DOHH2 (cell line): ENCODE data around the gene PLAGL1.

Experiments used
- EZH2phosphoT487 ChIP-seq: fragments of 200-600 bp; sonication (generic); IDR thresholded peaks from 2 replicates; pipeline ENCODE4 v1.6.1; 2017; ENCODE audit warnings: borderline replicate concordance, mild to moderate bottlenecking, antibody characterized with exemption, low read length, moderate library complexity, mixed read lengths
- TF ChIP-seq, protein P1 (sequence below): fragments of 200-600 bp; sonication (generic); IDR thresholded peaks from one replicate; pipeline ENCODE4 v1.5.1; 2014; ENCODE audit warnings: antibody characterized with exemption, mild to moderate bottlenecking, low read depth, low read length; ENCODE audit not compliant: poor library complexity, severe bottlenecking

DNA sequence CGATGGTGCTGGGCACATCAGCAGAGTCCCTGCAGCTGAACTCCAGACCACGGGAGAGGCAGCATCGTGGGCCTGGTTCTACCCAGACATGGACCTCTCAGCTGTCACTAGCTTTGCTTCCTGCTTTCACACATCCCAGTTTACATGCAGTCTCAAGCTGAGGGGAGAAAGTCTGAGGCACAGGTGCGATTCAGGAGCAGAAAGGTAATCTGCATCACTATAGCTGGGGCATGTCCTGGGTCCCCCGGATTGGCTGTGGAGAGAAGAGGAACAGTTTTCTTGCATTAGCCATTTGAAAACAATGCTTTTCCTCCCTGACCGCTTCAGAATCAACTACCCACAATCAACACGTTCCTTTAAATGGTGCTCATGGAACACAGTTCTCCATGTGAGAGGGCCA is 59.9 kb downstream of the PLAGL1 start:
- TF ChIP-seq, protein P1, sequence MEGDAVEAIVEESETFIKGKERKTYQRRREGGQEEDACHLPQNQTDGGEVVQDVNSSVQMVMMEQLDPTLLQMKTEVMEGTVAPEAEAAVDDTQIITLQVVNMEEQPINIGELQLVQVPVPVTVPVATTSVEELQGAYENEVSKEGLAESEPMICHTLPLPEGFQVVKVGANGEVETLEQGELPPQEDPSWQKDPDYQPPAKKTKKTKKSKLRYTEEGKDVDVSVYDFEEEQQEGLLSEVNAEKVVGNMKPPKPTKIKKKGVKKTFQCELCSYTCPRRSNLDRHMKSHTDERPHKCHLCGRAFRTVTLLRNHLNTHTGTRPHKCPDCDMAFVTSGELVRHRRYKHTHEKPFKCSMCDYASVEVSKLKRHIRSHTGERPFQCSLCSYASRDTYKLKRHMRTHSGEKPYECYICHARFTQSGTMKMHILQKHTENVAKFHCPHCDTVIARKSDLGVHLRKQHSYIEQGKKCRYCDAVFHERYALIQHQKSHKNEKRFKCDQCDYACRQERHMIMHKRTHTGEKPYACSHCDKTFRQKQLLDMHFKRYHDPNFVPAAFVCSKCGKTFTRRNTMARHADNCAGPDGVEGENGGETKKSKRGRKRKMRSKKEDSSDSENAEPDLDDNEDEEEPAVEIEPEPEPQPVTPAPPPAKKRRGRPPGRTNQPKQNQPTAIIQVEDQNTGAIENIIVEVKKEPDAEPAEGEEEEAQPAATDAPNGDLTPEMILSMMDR: no peak
- no peak for TF ChIP-seq EZH2phosphoT487
